HG03097 (cell line): ENCODE results near the gene OR13J1.

ENCODE experiments used
- ATAC-seq: cut with Tn5 transposase; IDR thresholded peaks from one replicate; pipeline ENCODE4 v1.9.1; 2021; ENCODE audit not compliant: unreplicated experiment, low FRiP score

OR13J1 gene

GRCh38 chr9:35835216-35835632 lies 35.0 kb downstream of the OR13J1 start:
- no peak for ATAC-seq

- ATAC-seq: no peak
Observed at GRCh38 chr9:35834260-35835215, 35.7 kb downstream of the OR13J1 start.

GRCh38 chr9:35832814-35833213 lies 37.4 kb downstream of the OR13J1 start:
- no peak for ATAC-seq

- no peak for ATAC-seq
Observed at GRCh38 chr9:35831040-35831439, 39.2 kb downstream of the OR13J1 start.

GRCh38 chr9:35829764-35830096 lies 40.5 kb downstream of the OR13J1 start:
- ATAC-seq: no peak

GRCh38 chr9:35829084-35829763 lies 41.0 kb downstream of the OR13J1 start, which contains the start of gene TMEM8B:
TSS of gene TMEM8B (plus strand) at chr9:35829228. CDS start at chr9:35829448, 220 bp downstream.
- ATAC-seq: peak; percentile 57

- ATAC-seq: peak; percentile 15
Observed at GRCh38 chr9:35828716-35829083, 41.5 kb downstream of the OR13J1 start, which contains the start of gene FAM221B. TSS of gene FAM221B (minus strand) at chr9:35828732. CDS start at chr9:35826161, 2,571 bp downstream.

- no peak for ATAC-seq
Observed at GRCh38 chr9:35827486-35827885, 42.7 kb downstream of the OR13J1 start.

- ATAC-seq: no peak
Observed at GRCh38 chr9:35826071-35826701, 44.0 kb downstream of the OR13J1 start.

GRCh38 chr9:35822926-35823325 lies 47.3 kb downstream of the OR13J1 start:
- no peak for ATAC-seq

GRCh38 chr9:35820076-35820475 lies 50.1 kb downstream of the OR13J1 start:
- ATAC-seq: no peak
